ENCODE results near the gene XCL1. TPM values are rescaled to one million over a fixed set of nuclear protein-coding genes. Genes with fewer than 3 reads are reported as not detected.
"Not testable (repeated sequence)": the region's sequence is repeated elsewhere in the genome, so short reads cannot be mapped to it uniquely, and the experiment has no call there.

XCL1 gene
- total RNA-seq, 1 donor from 2014 or later: 0.57 TPM

DNA sequence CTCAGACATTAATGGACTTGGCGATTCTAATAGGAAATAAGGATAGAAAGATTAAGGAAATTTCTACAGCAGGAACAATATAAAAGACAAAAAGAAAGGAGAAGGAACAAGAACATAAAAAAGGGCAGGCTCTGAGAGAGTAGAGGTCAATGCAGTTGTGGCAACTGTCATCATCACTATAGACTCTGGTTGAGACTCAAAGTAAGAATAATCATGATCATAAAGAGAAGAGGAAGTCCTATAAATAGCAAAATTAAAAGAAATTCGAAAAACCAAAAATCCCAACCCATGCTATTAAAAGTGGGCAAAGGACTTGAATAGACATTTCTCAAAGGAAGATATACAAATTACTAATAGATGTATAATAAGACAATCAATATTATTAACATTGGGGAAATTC lies 14.4 kb upstream of the XCL1 start:
- no peak for DNase-seq (ENCODE audit: missing footprints)
- intact Hi-C loops (cut with DNase I): no loop called here
- no peak for ATAC-seq

- ATAC-seq: no peak
- DNase-seq (ENCODE audit: missing footprints): no peak
- intact Hi-C loops (cut with DNase I): no loop called here
These were observed 10.6 kb upstream of the XCL1 start for GRCh38 chr1:168565825-168566224.

DNA sequence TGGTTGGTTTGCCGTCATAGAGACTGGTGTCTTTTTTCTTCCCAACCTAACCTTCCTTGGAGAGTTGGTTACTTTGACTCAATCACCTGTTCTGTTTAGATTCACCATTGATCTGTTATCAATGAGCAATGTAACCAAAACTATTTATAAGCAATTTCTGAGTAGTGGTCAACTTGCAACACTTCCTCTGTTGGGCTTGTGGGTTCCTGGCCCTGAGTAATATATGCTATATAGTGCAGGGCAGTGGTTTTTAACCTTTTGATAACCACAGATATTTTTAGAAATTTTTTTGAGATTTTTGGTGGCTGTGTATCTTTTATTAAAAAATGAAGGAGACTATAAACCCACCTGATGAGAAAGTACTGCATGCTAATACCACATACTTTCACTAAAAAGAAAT lies 9.4 kb upstream of the XCL1 start:
- intact Hi-C loops (cut with DNase I): no loop called here
- ATAC-seq (no peak), DNase-seq (ENCODE audit: missing footprints) (no peak)

- intact Hi-C loops (cut with DNase I): no loop called here
- no peak for ATAC-seq
- no peak for DNase-seq (ENCODE audit: missing footprints)
These were observed 8.8 kb upstream of the XCL1 start for GRCh38 chr1:168567568-168567967.

DNA sequence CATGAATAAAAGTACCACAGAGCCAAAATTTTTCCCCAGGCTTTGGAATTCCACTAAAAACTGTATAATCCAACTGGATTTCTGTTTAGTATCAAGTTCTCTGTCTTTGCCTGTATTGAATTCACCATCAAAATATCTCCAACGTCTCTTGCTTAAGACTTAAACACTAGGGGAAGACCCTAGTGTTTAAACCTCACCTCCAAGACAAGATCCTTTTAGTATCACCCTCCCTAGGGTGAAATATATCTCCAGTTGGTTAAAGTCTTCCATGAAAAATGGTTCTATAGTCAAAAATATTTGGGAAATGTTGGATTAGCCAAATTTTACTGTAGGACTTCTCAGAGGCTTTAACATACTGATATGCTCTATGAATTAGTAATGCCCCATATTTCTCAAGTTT lies 8.1 kb upstream of the XCL1 start:
- intact Hi-C loops (cut with DNase I): no loop called here

GRCh38 chr1:168570652-168571051 lies 5.8 kb upstream of the XCL1 start:
- intact Hi-C loops (cut with DNase I): loop anchor here (5.0 kb wide), 1 partner anchor 133 kb away; no protein-coding TSS in a partner anchor

More for the DNA sequence above, 8.1 kb upstream of the XCL1 start:
- DNase-seq (ENCODE audit: missing footprints) (no peak), ATAC-seq (no peak)

GRCh38 chr1:168572633-168573032 lies 3.8 kb upstream of the XCL1 start:
- intact Hi-C loops (cut with DNase I): loop anchor here (2.0 to 5.0 kb wide), 2 partner anchors 135 to 230 kb away; no protein-coding TSS in a partner anchor
- ATAC-seq (no peak), DNase-seq (ENCODE audit: missing footprints) (no peak)

More at GRCh38 chr1:168570652-168571051, 5.8 kb upstream of the XCL1 start:
- DNase-seq (ENCODE audit: missing footprints) (no peak), ATAC-seq (no peak)

DNA sequence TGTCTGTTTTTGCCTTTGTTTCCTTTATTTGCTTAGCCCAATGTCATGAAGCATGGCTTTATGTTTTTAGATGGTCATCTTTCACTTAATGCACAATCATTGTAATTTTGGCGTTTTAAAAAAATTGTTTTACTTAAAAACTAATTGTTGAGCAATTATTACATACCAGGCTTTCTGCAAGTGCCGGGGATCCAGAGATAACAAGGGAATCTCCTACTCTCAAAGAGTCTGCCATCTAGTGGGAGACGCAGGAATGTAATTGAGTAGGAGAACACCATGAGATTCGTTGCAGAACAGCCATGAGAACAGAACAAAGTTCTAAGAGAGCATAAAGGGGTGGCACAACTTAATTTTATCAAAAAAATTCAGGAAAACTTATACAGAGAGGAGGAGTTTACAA lies 2.2 kb upstream of the XCL1 start:
- intact Hi-C loops (cut with DNase I): loop anchor here (5.0 kb wide), 1 partner anchor 137 kb away; no protein-coding TSS in a partner anchor
- ATAC-seq; DNase-seq (ENCODE audit: missing footprints): not testable (repeated sequence)

DNA sequence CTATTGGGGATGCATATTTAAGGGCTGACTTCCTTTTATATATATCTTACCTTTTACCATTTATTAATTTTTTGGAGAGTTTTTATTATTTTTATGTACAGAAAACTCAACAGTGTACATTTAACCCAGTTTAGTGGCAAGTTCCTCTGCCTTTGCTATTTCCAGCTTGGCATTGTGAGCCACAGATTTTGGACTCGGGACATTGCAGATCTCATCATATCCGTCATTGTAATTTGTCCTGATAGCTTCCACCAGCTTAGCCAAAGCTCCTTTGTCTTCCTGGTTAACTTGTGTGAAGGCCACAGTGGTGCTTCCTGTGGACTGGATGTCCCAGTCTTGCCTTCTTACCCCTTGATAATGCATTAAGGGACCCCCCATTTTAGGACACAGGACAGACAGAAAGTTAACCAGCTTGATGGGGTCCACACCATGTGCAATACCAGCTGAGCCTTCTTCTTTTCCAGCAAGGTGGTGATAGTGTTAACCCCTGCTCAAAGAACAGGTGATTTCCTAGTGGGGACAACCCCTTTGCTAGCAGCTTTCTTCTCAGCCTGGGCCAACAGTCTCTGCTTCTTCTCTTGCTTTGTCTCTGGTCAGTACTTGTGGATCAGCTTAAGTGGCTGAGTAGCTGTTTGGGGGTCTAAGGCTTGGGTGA lies 2.3 kb downstream of the XCL1 start:
- ATAC-seq; intact Hi-C loops (cut with DNase I); DNase-seq (ENCODE audit: missing footprints): not testable (repeated sequence)

- DNase-seq (ENCODE audit: missing footprints); ATAC-seq; intact Hi-C loops (cut with DNase I): not testable (repeated sequence)
These were observed 3.9 kb downstream of the XCL1 start for GRCh38 chr1:168580290-168580689.

DNA sequence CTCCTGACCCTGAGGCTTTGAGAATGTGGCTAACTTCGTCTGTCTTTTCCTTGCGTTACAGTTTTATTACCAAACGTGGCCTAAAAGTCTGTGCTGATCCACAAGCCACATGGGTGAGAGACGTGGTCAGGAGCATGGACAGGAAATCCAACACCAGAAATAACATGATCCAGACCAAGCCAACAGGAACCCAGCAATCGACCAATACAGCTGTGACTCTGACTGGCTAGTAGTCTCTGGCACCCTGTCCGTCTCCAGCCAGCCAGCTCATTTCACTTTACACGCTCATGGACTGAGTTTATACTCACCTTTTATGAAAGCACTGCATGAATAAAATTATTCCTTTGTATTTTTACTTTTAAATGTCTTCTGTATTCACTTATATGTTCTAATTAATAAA lies 4.6 kb downstream of the XCL1 start:
- ATAC-seq; intact Hi-C loops (cut with DNase I); DNase-seq (ENCODE audit: missing footprints): not testable (repeated sequence)

DNA sequence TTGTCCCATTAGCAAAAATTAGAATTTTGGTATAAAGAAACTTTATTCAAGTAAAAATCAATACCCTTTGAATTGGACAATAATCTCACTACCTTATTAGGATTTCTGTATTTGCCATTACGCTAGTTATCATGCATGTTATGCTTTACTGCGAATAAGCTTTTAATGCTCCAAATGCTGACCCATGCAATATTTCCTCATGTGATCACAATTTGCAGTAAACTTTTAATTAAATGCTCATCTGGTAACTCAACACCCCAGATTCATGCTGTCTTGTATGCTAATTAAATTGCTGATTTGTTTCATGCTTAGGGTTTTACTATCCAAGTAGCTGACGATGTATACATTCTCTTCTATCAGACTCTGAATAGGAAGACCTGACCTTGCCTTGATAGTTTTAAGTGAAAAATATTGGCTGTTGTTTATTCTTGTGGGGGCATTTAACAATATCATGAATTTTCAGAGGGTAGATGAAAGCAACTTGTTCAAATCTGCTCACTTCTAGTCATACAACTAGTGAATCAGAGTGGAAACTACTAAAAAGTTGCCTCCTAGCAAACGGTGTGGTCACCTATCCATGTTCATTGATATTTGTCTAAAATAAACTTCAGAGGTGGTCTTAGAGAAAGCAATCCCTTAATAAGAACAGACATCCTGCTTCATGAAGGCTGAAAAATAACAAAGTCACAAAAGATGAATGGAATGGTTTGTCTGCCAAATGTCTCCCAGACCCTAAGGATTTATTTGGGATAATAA lies 5.6 kb downstream of the XCL1 start:
- ATAC-seq: no peak
- DNase-seq (ENCODE audit: missing footprints): no peak
- intact Hi-C loops (cut with DNase I): no loop called here

- no peak for ATAC-seq
- no peak for DNase-seq (ENCODE audit: missing footprints)
- intact Hi-C loops (cut with DNase I): no loop called here
These were observed 6.4 kb downstream of the XCL1 start for GRCh38 chr1:168582688-168583336.

- DNase-seq (ENCODE audit: missing footprints) (no peak), ATAC-seq (no peak)
- intact Hi-C loops (cut with DNase I): no loop called here
These were observed 7.2 kb downstream of the XCL1 start for GRCh38 chr1:168583571-168583970.

GRCh38 chr1:168585191-168585590 lies 8.8 kb downstream of the XCL1 start:
- no peak for ATAC-seq
- intact Hi-C loops (cut with DNase I): no loop called here

GRCh38 chr1:168585937-168586336 lies 9.5 kb downstream of the XCL1 start:
- ATAC-seq (no peak), DNase-seq (ENCODE audit: missing footprints) (no peak)
- intact Hi-C loops (cut with DNase I): no loop called here

More at GRCh38 chr1:168585191-168585590, 8.8 kb downstream of the XCL1 start:
- no peak for DNase-seq (ENCODE audit: missing footprints)

- ATAC-seq: no peak
These were observed 12.8 kb downstream of the XCL1 start for GRCh38 chr1:168589167-168589566.

DNA sequence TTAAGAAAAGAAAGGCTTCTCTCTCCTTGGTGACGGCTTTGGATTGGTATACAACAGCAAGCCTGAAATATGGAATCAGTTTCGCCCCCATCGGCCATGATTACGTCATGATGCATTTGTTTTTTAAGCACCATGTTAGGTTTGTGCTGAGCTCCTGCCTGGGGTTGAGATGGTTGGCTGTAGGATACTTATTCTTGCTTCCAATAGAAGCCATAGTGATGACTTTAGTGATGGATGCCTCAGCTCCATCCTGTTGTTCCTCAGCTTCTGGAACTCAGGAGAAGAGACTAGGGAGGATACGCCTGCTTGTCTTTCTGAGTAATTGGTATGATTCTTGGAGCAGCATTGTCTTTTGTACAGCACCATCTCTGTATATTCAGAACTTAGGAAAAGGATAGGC lies 14.7 kb downstream of the XCL1 start:
- intact Hi-C loops (cut with DNase I): no loop called here
- ATAC-seq: no peak
- no peak for DNase-seq (ENCODE audit: missing footprints)

More at GRCh38 chr1:168589167-168589566, 12.8 kb downstream of the XCL1 start:
- no peak for DNase-seq (ENCODE audit: missing footprints)
- intact Hi-C loops (cut with DNase I): no loop called here

GRCh38 chr1:168591641-168592250 lies 15.3 kb downstream of the XCL1 start:
- intact Hi-C loops (cut with DNase I): no loop called here
- ATAC-seq: no peak

More at GRCh38 chr1:168591641-168592250, 15.3 kb downstream of the XCL1 start:
- DNase-seq (ENCODE audit: missing footprints): no peak
